Spinal cord (tissue), 10 donors: ENCODE measurements around the gene MEIOC. TPM values are rescaled to one million over a fixed set of nuclear protein-coding genes. Genes with fewer than 3 reads are reported as not detected.
A peak's percentile ranks its signal among the peaks of the same experiment; 100 is the strongest.
"Not testable (repeated sequence)": the region's sequence is repeated elsewhere in the genome, so short reads cannot be mapped to it uniquely, and the experiment has no call there.

Experiments used
- DNase-seq, 6 donors: peaks; one replicate each; pipeline versions ENCODE4 v3.0.0 to v3.0.0-alpha.2; 2013 to 2015; ENCODE audit warnings: low spot score in 6 of 6, low read depth in 4 of 6
- H3K27ac ChIP-seq: one replicate; pipeline ENCODE4 v1.5.1; 2013; ENCODE audit warnings: low read depth, low read length, control low read depth
- H3K27me3 ChIP-seq: one replicate; pipeline ENCODE4 v1.6.1; 2013; ENCODE audit warnings: low read length; ENCODE audit not compliant: control insufficient read depth, insufficient read depth
- H3K36me3 ChIP-seq: one replicate; pipeline ENCODE4 v1.6.1; 2013; ENCODE audit warnings: low read length; ENCODE audit not compliant: control insufficient read depth, insufficient read depth
- H3K4me1 ChIP-seq: one replicate; pipeline ENCODE4 v1.6.1; 2013; ENCODE audit warnings: low read length; ENCODE audit not compliant: control insufficient read depth, insufficient read depth
- H3K4me3 ChIP-seq: one replicate; pipeline ENCODE4 v1.5.1; 2013; ENCODE audit warnings: low read depth, low read length, control low read depth
- H3K9me3 ChIP-seq: one replicate; pipeline ENCODE4 v1.6.1; 2013; ENCODE audit warnings: low read length; ENCODE audit not compliant: control insufficient read depth, insufficient read depth
- WGBS: methylation state at CpG from one replicate; pipeline ENCODE4 v1.1.5; 2013; ENCODE audit warnings: missing lambda C conversion rate; ENCODE audit not compliant: insufficient coverage; 5-methylcytosine and 5-hydroxymethylcytosine counted together
- polyA plus RNA-seq, 2 donors: library from polyadenylated mRNA; unstranded; fragments of 120-200 nt; gene quantifications; one replicate each; pipeline ENCODE4 v1.2.1, GENCODE V29; 2013; ENCODE audit not compliant: insufficient read length in 2 of 2
- total RNA-seq, 2 donors: library from RNA; depleted of rRNA in 1 of 2; stranded (reverse); fragments of 120-200 nt in 1 of 2; fragments of >200 nt in 1 of 2; gene quantifications; one replicate each; pipeline versions ENCODE4 v1.2.3 to v1.2.4, GENCODE V29; 2013 to 2014
- donor health status: healthy.

The MEIOC gene
- total and polyA plus RNA-seq, 4 donors: 0.22 to 2.1 (median 1.2) TPM

DNA sequence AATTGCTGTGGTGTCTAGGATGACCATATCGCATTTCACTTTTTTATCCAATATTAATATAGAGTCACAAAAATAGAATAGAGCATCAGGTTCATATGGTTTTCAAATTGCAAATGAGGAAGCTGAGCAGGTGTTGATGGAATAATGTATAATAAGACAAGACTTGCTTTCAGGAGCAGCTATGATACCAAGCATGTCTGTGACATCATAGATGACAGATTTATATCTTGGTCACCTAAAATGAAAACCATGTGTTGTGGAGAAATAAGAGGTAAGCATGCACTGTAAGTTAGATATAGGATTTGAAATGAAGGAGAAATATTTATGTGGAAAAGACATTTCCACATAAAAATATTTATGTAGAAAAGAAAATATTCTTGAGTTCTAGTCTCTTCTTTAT lies 8.6 kb downstream of the MEIOC start:
- H3K9me3 ChIP-seq: no peaks in the 10 kb centered on the region
- H3K4me1 ChIP-seq: no peaks in the 10 kb centered on the region
- no peaks in the 10 kb centered on the region for H3K36me3 ChIP-seq
- H3K27ac ChIP-seq: no peak overlapping the region
- WGBS: no CpG with 5 or more reads among the region's 1 CpG
- H3K27me3 ChIP-seq: no peaks in the 10 kb centered on the region
- no peak for DNase-seq
- H3K4me3 ChIP-seq: no peak overlapping the region

DNA sequence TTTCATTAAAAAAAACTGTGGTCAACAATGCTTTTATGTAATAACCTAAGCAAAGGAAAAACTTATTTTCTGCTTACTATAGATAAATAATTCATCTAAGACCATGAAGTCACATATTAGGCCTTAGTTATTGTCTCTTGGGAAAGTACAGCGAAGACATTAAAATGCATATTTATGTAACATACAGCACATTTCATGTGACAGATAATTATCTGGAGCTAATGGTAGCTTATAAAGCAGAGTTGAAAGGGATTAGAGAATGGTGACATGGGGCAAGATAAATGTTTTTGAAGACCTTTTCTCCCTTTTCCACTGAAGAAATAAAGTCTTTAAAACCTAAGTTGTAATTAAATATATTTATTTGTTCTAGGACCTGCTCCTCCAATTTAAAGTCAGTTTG lies 9.7 kb downstream of the MEIOC start:
- H3K9me3 ChIP-seq: no peaks in the 10 kb centered on the region
- WGBS: no CpG with 5 or more reads among the region's 1 CpG
- H3K27me3 ChIP-seq: no peaks in the 10 kb centered on the region
- DNase-seq: no peak
- no peak overlapping the region for H3K4me3 ChIP-seq
- no peaks in the 10 kb centered on the region for H3K4me1 ChIP-seq
- no peaks in the 10 kb centered on the region for H3K36me3 ChIP-seq
- H3K27ac ChIP-seq: no peak overlapping the region

DNA sequence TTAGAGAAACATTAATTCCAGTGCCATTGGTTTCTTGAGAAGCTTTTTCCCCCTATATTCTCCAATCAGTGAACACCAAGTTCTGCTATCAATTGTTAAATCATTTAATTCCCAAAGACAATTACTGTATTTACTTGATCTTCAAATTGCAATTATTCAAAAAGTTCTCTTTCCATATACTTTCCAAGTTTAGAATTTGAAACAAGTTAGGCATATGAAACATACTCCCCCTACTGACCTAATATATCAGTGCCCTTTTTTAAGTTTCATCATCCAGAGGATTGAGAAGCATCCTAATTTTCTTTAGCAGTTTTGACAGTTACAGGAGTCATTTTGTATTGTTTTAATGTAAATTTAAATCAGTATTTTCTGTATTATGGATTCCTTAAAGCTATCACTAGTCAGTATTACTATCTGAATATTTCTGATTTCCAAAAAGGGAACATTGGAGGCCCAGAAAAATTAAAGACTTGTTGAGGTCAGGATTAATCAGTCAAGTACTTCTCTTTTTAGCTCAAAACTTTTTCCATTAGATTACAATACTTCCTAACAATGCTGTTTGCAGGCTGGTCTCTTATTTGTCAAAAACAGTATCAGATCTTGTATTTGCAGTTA lies 16.3 kb downstream of the MEIOC start:
- no peaks in the 10 kb centered on the region for H3K9me3 ChIP-seq
- DNase-seq: peak in 3 of 6 donors; percentile 1 to 23 (median 17)
- H3K27me3 ChIP-seq: no peaks in the 10 kb centered on the region
- H3K4me3 ChIP-seq: no peak overlapping the region
- H3K27ac ChIP-seq: no peak overlapping the region
- H3K4me1 ChIP-seq: no peaks in the 10 kb centered on the region
- no peaks in the 10 kb centered on the region for H3K36me3 ChIP-seq

DNA sequence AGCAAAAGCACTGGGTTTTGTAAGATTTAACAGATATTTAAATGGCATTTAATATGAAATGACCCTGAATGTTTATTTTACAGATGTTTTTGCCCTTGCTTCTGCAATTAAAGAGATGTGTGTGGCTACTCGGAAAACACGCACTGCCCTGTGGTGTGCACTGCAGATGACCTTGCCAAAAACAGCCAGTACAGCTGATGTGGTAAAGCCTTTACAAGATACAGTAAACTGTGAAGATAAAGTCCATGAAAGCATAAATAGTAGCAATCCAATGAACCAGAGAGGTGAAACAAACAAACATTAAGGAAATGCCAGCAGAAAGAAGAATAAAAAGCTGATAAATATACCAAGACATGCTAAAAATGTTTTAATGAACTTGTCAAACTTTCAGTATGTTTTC lies 17.6 kb downstream of the MEIOC start:
- H3K4me3 ChIP-seq: no peak overlapping the region
- WGBS: 94% methylated on average over 2 of the region's 2 CpGs
- H3K4me1 ChIP-seq: no peaks in the 10 kb centered on the region
- no peak overlapping the region for H3K27ac ChIP-seq
- H3K36me3 ChIP-seq: no peaks in the 10 kb centered on the region
- H3K9me3 ChIP-seq: no peaks in the 10 kb centered on the region
- DNase-seq: no peak
- no peaks in the 10 kb centered on the region for H3K27me3 ChIP-seq

- H3K9me3 ChIP-seq: no peaks in the 10 kb centered on the region
- WGBS: no CpG with 5 or more reads among the region's 2 CpGs
- no peak overlapping the region for H3K27ac ChIP-seq
- no peaks in the 10 kb centered on the region for H3K4me1 ChIP-seq
- H3K27me3 ChIP-seq: no peaks in the 10 kb centered on the region
- no peak for DNase-seq
- no peak overlapping the region for H3K4me3 ChIP-seq
- peaks cover 4% of the 10 kb centered on the region for H3K36me3 ChIP-seq
Measured at GRCh38 chr17:44677136-44677535, 20.9 kb downstream of the MEIOC start.

- H3K4me1 ChIP-seq, H3K27ac ChIP-seq, H3K27me3 ChIP-seq, H3K4me3 ChIP-seq, H3K9me3 ChIP-seq, DNase-seq: not testable (repeated sequence)
- 97% methylated on average over 3 of the region's 4 CpGs for WGBS
- peaks cover 24% of the 10 kb centered on the region for H3K36me3 ChIP-seq
Measured at GRCh38 chr17:44683303-44683702, 27.0 kb downstream of the MEIOC start.

GRCh38 chr17:44687756-44688155 lies 31.5 kb downstream of the MEIOC start:
- no peaks in the 10 kb centered on the region for H3K9me3 ChIP-seq
- H3K36me3 ChIP-seq: peaks cover 17% of the 10 kb centered on the region
- H3K4me3 ChIP-seq: no peak overlapping the region
- no CpG with 5 or more reads among the region's 1 CpG for WGBS
- H3K27me3 ChIP-seq: no peaks in the 10 kb centered on the region
- DNase-seq: peak in 1 of 6 donors; percentile 32
- H3K27ac ChIP-seq: no peak overlapping the region
- peaks cover 9% of the 10 kb centered on the region for H3K4me1 ChIP-seq

DNA sequence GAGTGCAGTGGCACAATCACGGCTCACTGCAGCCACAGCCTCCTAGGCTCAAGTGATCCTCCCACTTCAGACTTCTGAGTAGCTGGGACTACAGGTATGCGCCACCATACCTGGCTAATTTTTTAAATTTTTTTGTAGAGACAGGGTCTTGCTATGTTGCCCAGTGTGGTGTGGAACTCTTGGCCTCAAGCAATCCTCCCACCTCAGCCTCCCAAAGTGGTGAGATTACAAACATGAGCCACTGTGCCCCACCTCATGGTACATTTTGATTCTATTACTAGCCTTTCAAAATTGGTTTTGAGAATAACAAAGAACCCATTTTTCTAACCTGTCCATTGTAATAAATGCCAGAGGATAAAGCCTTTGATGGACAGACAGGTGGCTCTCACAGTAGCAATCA lies 31.9 kb downstream of the MEIOC start:
- no CpG with 5 or more reads among the region's 2 CpGs for WGBS
- no peak for DNase-seq
- no peaks in the 10 kb centered on the region for H3K9me3 ChIP-seq
- peaks cover 9% of the 10 kb centered on the region for H3K4me1 ChIP-seq
- H3K27me3 ChIP-seq: no peaks in the 10 kb centered on the region
- H3K27ac ChIP-seq: no peak overlapping the region
- H3K4me3 ChIP-seq: no peak overlapping the region
- peaks cover 14% of the 10 kb centered on the region for H3K36me3 ChIP-seq

- Histone ChIP-seq H3K36me3 (peaks cover 13% of the 10 kb centered on the region), H3K4me3 (peak overlapping the region; percentile 82), H3K27ac (peak overlapping the region; percentile 53), H3K4me1 (peaks cover 9% of the 10 kb centered on the region), H3K27me3 (no peaks in the 10 kb centered on the region), H3K9me3 (no peaks in the 10 kb centered on the region)
- 2% methylated on average over 7 of the region's 13 CpGs for WGBS
- peak in 1 of 6 donors; percentile 2 for DNase-seq
Measured at GRCh38 chr17:44688675-44689476, 32.6 kb downstream of the MEIOC start.
